Measurements from ENCODE around the gene WNT1. TPM values are rescaled to one million over a fixed set of nuclear protein-coding genes. Genes with fewer than 3 reads are reported as not detected.

The WNT1 gene
- polyA plus RNA-seq (ENCODE audit: insufficient read depth in 1 of 5, insufficient read length in 5 of 5, low replicate concordance in 1 of 5), result not detected
- long read RNA-seq, donor 1, result 0 reads
- long read RNA-seq, donor 2, result 0 reads
- long read RNA-seq, donor 3, result 0 reads
- long read RNA-seq, donor 4, result 0 reads
- long read RNA-seq, donor 5, result 0 reads
- long read RNA-seq, donor 6, result 0 reads
- long read RNA-seq, donor 7, result 0 reads
- long read RNA-seq, donor 8, result 0 reads

DNA sequence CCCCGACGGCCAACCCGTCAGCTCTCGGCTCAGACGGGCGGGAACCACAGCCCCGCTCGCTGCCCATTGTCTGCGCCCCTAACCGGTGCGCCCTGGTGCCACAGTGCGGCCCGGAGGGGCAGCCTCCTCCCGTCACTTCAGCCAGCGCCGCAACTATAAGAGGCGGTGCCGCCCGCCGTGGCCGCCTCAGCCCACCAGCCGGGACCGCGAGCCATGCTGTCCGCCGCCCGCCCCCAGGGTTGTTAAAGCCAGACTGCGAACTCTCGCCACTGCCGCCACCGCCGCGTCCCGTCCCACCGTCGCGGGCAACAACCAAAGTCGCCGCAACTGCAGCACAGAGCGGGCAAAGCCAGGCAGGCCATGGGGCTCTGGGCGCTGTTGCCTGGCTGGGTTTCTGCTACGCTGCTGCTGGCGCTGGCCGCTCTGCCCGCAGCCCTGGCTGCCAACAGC, at the start of gene WNT1:
Gene WNT1 (plus strand): TSS at position 32 of the 450 bp plus-strand sequence. CDS start 329 bp downstream, at position 361.
- DNase-seq, result no peak

DNA sequence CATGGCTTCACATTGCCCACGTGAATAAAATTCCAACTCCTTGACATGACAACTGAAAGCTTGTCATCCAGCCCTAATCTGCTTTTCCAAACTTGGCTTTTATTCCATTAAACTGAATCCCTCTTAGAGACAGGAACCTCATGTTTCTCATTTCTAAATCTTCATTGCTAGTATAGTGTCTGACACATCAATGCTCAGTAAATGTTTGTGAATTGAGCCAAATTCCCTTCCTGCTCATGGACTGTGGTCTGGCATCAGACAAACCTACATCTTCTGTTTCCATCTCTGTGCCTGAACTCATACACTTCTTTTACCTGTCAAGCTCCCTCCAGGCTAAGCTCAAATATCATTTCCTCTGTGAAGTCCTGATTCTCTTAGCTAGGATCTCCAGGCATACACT, 48.6 kb upstream of the WNT1 start:
- no peak for DNase-seq

- no peak for DNase-seq
Measured at GRCh38 chr12:48930475-48930874, 47.6 kb upstream of the WNT1 start.

DNA sequence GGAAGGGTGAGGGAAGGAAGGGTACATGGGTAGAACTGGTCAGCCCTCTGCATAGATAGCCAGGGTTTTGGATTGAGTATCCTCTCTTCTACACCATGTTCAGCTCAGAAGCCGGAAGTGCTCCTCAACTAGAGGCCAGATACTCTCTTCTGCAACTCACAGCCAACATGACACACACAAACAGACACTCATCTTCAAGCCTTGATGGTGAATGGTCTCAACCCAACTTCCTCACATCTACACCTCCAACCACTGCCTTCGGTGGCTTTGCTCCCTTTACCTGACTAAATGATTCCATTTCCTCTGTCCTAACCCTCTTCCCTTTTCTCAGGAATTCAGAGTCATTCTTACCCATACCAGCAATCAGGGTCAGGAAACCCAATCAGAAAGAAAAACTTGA, 45.2 kb upstream of the WNT1 start:
- DNase-seq, result no peak

- no peak for DNase-seq
Measured at GRCh38 chr12:48933664-48934311, 44.3 kb upstream of the WNT1 start.

DNA sequence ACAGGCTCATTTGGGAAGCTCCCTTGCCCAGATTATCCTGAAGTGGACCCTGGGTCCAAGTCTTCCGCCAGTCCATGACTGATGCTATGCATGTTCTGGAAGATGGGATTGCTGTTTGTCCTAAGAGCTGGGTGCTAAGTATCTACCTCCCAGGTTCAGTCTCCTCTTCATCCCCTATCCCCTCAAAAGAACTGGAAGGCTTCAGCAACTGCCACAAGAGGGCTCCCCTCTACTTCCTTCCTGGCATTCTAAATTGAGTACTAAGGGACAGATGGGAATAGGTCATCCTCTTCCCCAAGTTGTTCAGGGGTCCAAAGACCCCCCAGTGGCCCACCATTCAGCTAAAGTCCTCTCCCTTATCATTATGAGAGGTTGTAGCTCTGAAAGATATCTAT, 43.8 kb upstream of the WNT1 start:
- DNase-seq, result no peak

DNA sequence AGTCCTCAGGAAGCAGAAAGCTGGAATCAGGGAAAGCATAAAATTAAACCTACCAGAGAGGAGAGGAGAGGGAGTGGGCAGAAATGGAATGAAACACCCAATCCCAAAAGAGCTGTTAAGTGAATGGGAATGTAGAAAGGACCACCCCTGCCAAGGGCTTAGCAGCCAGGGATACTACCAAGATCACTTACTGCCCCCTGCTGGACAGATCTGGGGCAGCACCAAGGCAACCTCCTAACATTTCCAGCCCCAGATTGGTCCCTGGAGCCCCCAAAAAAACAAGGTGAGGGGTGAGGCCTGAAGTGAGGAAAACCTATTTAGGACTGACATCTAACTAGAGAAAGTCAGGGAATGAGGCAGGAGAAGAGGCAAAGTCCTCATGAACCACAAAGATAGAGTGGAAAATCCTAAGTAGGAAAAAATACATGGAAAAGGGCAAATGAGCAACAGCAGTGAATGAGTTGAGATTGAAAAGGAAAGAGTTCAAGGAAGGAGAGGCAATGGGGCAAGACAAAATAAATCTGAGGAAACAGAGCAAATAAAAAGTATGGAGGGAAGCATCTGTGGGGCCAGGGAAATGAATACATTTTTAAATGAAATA, 41.6 kb upstream of the WNT1 start:
- peak; percentile 38 to 57 for DNase-seq

- DNase-seq, result no peak
Measured at GRCh38 chr12:48937170-48937569, 41.0 kb upstream of the WNT1 start.

DNA sequence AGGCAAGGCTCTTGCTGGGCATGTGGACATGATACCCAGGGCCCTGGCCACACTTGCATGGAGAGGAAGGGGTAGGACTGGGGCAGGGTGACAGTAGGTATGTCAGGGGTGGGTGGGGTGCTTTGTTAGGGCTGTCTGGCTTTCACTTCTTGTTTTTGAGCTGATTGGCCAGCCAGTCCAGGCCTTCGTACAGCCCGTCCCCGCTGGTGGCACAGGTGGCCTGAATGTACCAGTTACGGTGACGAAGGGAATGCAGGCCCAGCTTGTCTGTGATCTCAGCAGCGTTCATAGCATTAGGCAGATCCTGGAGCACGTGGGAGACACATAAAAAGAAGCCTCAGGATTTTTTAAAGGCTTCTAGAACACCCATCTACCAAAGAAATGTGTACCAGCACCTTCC, 39.3 kb upstream of the WNT1 start:
- DNase-seq, result no peak

DNA sequence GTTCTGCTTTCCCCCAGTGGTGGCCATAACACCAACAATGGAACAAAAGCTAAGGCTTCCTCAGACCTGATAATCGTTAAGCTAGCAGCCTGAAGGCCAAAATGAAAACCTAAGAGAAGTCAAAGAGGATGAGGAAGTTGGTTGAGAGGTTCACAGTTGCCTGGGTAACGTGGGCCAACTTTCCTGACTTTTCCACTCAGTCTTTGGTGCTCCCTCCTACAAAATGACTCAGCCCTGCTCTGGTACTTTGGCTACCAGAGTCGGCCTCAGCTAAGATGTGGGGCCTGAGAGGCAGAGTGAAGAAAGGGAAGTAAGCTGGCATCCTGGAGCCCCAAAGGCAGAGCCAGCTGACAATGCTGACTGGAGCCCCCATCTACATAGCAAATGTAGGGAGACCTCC, 37.9 kb upstream of the WNT1 start:
- DNase-seq, result no peak

DNA sequence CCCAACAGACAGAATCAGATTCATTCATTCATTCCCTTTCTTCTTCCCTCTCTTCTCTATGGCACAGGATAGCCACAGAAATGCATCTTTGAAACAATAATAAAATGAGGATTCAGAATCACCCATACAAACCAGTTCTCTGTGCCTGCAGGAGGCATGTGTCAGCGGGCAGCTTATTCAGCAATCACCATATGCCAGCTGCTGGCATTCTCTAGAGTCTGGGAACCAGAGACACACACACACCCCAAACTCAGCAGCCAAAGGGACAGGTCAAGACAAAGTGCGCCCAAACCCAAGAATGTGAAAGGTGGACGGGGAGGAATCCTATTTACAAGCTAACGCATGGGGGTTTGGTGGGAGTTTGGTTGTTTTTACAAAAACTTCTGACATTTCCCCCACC, 34.9 kb upstream of the WNT1 start:
- no peak for DNase-seq

DNA sequence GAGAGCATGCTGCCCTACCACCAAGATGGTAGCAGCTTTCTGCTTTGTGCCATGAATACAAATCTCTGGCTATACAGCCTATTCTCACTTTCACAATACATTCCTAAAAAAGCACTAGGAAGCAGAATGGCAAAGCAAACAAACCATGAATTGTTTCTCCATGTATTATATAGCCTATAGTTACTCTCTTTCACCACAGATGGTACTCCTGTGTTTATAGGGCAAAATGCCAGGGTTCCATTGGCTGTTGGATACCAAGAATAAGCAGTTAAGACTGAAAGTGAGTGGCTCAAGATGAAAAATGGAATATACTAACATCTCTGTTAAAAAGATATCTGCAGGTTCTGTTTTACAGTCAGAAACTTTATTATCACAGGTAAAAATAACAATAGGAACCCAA, 31.9 kb upstream of the WNT1 start:
- no peak for DNase-seq

DNA sequence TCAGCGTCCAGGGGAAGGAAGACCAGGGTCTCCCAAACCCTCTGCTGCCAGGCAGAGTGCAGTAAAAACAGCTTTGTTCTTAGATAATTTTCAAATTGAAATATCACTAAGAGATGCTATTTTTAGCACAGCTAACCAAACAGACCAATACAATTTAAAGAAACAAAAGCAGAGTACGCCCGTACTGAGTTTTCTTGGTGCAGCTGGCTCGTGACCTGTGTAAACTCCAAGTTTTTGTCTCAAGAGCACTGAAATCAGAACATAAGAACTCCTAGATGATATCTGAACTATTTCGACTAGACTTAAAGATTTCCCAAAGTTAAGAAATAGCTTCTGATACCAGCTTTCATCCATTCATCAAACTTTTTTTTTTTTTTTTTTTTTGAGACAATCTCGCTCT, 31.2 kb upstream of the WNT1 start:
- DNase-seq, result no peak

- no peak for DNase-seq
Measured at GRCh38 chr12:48947727-48948126, 30.4 kb upstream of the WNT1 start.

DNA sequence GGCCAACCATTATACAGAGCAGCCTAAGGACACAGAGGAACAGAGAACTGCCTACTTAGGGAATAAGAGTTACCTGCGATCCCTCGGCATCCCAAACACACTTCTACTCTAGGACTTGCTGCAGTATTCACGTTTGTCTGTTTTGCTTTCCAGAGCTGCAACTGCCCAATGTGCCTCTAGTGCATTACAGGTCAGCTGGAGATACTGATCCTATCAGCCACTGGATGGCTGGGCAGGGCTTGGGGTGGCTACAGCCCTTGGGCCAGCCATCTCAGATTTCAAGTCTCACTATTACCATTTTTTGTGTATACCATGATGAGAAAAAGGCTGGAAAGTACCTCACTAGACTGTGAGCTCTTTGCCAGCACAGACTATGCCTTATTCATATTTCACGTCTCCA, 25.4 kb upstream of the WNT1 start:
- no peak for DNase-seq

DNA sequence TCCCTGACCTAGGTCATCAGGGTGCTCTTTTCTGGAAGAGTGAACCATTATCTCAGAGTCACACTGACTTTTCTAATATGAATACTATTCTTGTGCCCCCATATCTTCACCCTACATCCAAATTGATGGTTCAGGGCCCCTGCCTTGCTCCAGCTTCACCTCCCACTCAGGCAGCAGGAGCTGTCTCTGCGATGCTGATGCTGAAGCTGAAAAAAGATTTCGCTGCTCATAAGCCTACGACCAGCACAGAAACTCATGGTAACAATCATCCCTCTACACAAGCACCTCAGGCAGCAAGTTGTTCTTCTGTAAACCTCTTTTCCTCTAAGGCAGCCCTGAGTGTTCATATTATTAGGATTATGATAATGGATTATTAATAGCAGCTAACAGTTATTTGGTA, 24.1 kb upstream of the WNT1 start:
- no peak for DNase-seq

DNA sequence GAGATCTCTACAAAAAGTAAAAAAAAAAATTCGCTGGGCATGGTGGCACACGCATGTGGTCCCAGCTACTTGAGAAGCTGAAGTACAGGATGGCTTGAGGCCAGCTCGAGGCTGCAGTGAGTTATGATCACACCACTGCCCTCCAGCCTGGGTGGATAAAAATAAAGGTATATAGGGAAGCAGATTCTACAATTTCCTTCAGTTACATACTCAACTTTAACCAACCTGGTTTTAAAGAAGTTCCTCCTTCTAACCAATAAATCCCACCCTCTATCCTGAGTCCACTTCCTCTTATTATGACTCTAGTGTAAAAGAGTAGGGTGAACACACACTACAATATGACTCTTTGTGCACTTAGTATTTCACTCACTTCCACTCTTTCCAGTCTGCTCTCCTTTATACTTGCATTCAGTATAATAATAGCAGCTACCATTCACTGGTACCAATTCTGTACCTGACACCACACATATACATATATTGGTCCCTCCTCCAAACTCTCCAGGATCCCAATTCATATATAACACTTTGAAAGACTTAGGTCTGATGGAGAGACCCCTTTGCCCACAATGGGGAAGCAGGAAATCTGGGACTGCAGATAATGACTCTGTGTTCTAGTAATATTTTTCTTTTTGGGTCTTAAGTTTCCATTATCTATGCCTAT, 23.2 kb upstream of the WNT1 start:
- DNase-seq, result no peak

GRCh38 chr12:48956279-48957140, 21.6 kb upstream of the WNT1 start:
- DNase-seq, result peak; percentile 83 to 86

- peak; percentile 95 for DNase-seq
Measured at GRCh38 chr12:48957141-48958048, 20.7 kb upstream of the WNT1 start, which contains the start of gene ARF3. Gene ARF3 (minus strand): TSS chr12:48957487. CDS start chr12:48941095, 16,392 bp downstream.

GRCh38 chr12:48958049-48958388, 20.1 kb upstream of the WNT1 start:
- no peak for DNase-seq

DNA sequence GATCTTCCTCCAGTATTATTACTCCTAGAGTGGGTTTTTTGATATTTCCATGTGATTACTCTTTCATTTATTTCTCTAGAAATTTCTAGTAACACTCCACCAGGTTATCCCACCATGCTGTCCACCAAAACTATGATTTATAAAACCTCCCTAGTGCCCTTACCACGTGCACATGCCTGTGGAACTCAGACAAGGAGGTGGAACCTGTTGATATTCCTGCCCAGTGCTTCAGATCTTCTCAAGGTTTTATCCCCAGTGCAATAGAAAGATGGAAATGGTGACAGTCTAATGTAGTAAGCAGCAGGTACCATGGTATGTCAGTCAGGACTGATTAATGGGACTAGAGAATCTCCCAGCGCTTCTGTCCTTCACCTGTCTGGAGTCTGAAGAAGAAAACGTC, 17.3 kb upstream of the WNT1 start:
- DNase-seq, result no peak
